ENCODE measurements around the gene PRR22.
A peak's percentile ranks its signal among the peaks of the same experiment; 100 is the strongest.
"Not testable (repeated sequence)": the region's sequence is repeated elsewhere in the genome, so short reads cannot be mapped to it uniquely, and the experiment has no call there.

The PRR22 gene

DNA sequence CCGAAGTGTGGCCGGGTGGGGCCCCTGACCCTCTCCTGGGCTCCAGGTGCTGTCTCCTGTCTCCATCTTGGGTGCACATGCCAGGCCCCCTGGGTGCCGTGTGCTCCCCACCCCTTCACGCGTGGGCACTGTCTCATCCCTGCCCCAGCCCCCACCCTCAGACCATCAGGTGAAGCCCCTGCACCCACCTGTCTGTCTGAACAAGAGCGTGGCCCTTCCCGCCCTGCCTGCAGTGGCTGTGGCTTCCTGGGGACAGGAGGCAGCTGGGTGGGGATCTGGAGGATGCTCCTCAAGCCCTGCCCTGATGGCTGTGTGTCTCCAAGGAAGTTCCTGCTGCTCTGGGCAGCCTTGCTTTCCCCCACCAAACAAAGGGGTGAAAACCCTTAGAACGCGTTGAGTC is 2.2 kb downstream of the PRR22 start:
- H3K27ac ChIP-seq = no peak overlapping the region
- H3K4me3 ChIP-seq = no peak overlapping the region
- TF ChIP-seq POLR2AphosphoS5 (IDR thresholded peaks at IDR 0.05; ENCODE audit: borderline replicate concordance, low read depth, low read length) (no peak; the same call in 1 of the 2 replicates), FOXP2 (optimal IDR thresholded peaks at IDR 0.05; ENCODE audit: control extremely low read depth, extremely low read length, insufficient read depth) (no peak), EZH2 (IDR thresholded peaks at IDR 0.05) (no peak)
- no peaks in the 10 kb centered on the region for H3K9me3 ChIP-seq (ENCODE audit: low read depth, low read length)
- peaks cover 23% of the 10 kb centered on the region; the same call in 1 of the 2 replicates for H3K36me3 ChIP-seq (ENCODE audit: insufficient read depth, low read length)
- no peak for DNase-seq (ENCODE audit: low read depth, low spot score)
- H3K9ac ChIP-seq (ENCODE audit: insufficient read length) = no peak overlapping the region

DNA sequence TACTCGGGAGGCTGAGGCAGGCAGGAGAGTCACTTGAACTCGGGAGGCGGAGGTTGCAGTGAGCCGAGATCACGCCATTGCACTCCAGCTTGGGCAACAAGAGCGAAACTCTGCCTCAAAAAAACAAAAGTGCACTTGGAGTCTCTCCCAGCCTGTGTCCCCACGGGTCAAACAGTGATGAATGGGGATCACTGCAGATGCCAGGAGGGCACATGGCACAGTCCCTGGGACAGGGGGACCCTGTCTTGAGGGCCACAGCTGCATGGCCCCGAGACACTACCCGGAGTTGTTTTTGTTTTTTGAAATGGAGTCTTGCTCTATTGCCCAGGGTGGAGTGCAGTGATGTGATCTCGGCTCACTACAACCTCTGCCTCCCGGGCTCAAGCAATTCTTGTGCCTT is 3.6 kb downstream of the PRR22 start:
- H3K9ac ChIP-seq (ENCODE audit: insufficient read length); H3K9me3 ChIP-seq (ENCODE audit: low read depth, low read length); H3K27ac ChIP-seq; H3K36me3 ChIP-seq (ENCODE audit: insufficient read depth, low read length); DNase-seq (ENCODE audit: low read depth, low spot score); H3K4me3 ChIP-seq: not testable (repeated sequence)

DNA sequence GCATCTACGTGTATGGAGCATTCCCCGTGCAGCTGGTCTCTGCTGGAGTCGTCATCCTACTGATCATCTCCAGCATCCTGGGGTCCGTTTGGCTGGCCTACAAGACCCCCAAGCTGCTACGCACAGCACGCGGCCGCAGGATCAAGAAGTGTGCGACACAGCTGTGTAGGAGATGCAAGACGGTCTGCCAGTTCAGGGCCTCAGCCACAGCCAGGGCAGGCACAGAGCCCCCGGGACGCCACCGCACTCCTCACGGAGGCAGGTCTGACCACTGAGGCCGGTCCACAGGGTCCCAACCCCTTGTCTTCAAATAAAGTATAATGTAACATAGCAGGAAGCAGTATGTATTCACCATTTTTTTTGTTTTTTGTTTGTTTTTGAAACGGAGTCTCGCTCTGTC is 6.1 kb downstream of the PRR22 start:
- DNase-seq (ENCODE audit: low read depth, low spot score) = no peak
- H3K9me3 ChIP-seq (ENCODE audit: low read depth, low read length) = no peaks in the 10 kb centered on the region
- no peaks in the 10 kb centered on the region for H3K36me3 ChIP-seq (ENCODE audit: insufficient read depth, low read length)
- no peak overlapping the region for H3K9ac ChIP-seq (ENCODE audit: insufficient read length)
- H3K27ac ChIP-seq = no peak overlapping the region
- no peak overlapping the region for H3K4me3 ChIP-seq
- no peak for TF ChIP-seq FOXP2 (optimal IDR thresholded peaks at IDR 0.05; ENCODE audit: control extremely low read depth, extremely low read length, insufficient read depth)
- TF ChIP-seq EZH2 (IDR thresholded peaks at IDR 0.05) = no peak
- no peak for TF ChIP-seq POLR2AphosphoS5 (IDR thresholded peaks at IDR 0.05; ENCODE audit: borderline replicate concordance, low read depth, low read length)

DNA sequence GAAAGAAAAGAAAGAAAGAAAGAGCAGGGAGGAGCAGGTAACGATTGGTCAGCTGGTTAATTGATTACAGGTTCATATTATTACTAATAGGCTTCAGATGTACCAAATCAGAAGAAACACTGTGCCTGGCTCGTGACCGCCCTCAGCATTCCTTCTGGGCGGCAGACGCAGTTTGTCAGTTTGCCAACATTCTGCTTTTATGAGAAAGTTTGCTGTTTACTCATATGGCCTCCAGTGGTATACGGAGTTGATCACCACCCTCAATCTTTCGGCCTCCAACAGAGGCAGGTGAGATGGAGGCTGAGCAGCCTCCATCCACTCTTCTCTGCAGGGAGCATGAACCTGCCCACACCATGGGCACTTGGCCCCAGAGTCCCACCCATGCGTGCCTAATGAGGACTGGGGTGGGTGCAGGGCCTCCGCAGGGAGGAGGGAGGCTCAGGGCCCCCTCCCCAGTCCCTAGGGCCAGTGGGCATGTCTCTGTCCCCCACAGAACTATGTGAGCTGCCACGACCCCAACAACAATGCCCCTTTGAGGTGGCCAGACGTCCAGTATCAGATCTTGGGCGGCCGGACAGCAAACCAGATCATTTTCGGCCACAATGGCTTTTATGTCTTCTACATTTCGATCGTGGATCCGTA is 8.8 kb downstream of the PRR22 start:
- Histone ChIP-seq H3K27ac (no peak overlapping the region), H3K9me3 (ENCODE audit: low read depth, low read length) (no peaks in the 10 kb centered on the region), H3K9ac (ENCODE audit: insufficient read length) (no peak overlapping the region), H3K4me3 (no peak overlapping the region), H3K36me3 (ENCODE audit: insufficient read depth, low read length) (no peaks in the 10 kb centered on the region)
- TF ChIP-seq POLR2AphosphoS5 (IDR thresholded peaks at IDR 0.05; ENCODE audit: borderline replicate concordance, low read depth, low read length) = no peak
- TF ChIP-seq FOXP2 (optimal IDR thresholded peaks at IDR 0.05; ENCODE audit: control extremely low read depth, extremely low read length, insufficient read depth) = no peak
- no peak for TF ChIP-seq EZH2 (IDR thresholded peaks at IDR 0.05)
- no peak for DNase-seq (ENCODE audit: low read depth, low spot score)

DNA sequence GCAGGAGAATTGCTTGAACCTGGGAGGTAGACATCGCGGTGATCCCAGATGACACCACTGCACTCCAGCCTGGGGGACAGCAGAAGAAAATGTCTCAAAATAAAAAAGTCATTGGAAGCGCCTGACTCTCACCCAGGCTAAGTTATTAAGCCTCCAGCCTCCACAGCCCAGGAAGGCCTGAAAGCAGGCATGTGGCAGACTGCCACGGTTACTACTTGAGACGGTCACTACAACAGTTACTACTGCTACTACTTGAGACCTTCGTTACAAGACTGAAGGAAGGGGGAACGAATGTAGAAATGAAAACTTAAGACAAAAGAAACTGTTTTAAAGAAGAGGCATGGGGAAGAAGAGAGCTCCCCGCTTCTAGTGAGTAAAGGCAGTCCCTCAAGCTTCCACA is 9.6 kb downstream of the PRR22 start:
- no peak overlapping the region for H3K4me3 ChIP-seq
- H3K36me3 ChIP-seq (ENCODE audit: insufficient read depth, low read length) = no peaks in the 10 kb centered on the region
- TF ChIP-seq EZH2 (IDR thresholded peaks at IDR 0.05) (no peak), FOXP2 (optimal IDR thresholded peaks at IDR 0.05; ENCODE audit: control extremely low read depth, extremely low read length, insufficient read depth) (no peak), POLR2AphosphoS5 (IDR thresholded peaks at IDR 0.05; ENCODE audit: borderline replicate concordance, low read depth, low read length) (no peak)
- DNase-seq (ENCODE audit: low read depth, low spot score) = no peak
- no peaks in the 10 kb centered on the region for H3K9me3 ChIP-seq (ENCODE audit: low read depth, low read length)
- no peak overlapping the region for H3K27ac ChIP-seq
- no peak overlapping the region for H3K9ac ChIP-seq (ENCODE audit: insufficient read length)

DNA sequence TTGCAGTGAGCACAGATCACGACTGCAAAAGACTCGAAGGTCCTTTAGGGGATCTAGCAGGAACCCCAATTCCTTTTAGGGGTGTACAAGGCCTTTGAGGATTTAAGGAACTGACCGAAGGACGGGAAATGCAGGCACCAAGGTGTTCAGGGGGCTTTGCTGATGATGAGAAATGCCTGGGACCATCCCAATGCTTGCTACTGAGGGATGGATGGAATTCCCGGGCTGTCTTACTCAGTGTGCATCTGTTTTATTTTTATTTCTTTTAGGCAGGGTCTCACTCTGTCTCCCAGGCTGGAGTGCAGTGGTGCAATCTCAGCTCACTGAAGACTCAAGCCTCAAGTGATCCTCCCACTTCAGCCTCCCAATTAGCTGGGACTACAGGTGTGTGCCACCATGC is 11.3 kb downstream of the PRR22 start:
- TF ChIP-seq POLR2AphosphoS5 (IDR thresholded peaks at IDR 0.05; ENCODE audit: borderline replicate concordance, low read depth, low read length) (no peak), FOXP2 (optimal IDR thresholded peaks at IDR 0.05; ENCODE audit: control extremely low read depth, extremely low read length, insufficient read depth) (no peak), EZH2 (IDR thresholded peaks at IDR 0.05) (no peak)
- H3K4me3 ChIP-seq = no peak overlapping the region
- H3K9me3 ChIP-seq (ENCODE audit: low read depth, low read length) = no peaks in the 10 kb centered on the region
- H3K36me3 ChIP-seq (ENCODE audit: insufficient read depth, low read length) = no peaks in the 10 kb centered on the region
- H3K27ac ChIP-seq = peak overlapping the region; percentile 60; the same call in 1 of the 2 replicates
- peak overlapping the region; percentile 38 for H3K9ac ChIP-seq (ENCODE audit: insufficient read length)
- no peak for DNase-seq (ENCODE audit: low read depth, low spot score)

DNA sequence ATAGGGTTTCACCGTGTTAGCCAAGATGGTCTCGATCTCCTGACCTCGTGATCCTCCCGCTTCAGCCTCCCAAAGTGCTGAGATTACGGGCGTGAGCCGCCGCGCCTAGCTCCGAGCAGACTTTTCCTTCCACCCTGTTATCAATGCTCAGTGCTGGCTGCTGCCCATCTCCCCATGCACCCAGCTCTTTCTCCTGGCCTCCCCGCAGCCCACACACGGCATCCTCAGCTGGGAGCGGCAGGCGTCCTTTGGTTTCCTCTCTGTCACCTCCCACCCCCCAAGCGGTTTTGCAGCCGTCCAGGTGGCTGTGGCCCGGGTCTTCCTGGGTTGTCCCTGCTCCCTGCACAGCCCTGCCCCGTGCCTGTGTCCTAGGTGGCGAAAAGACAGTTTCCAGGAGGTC is 12.1 kb downstream of the PRR22 start:
- Histone ChIP-seq H3K4me3 (no peak overlapping the region), H3K36me3 (ENCODE audit: insufficient read depth, low read length) (no peaks in the 10 kb centered on the region), H3K9ac (ENCODE audit: insufficient read length) (no peak overlapping the region), H3K9me3 (ENCODE audit: low read depth, low read length) (no peaks in the 10 kb centered on the region), H3K27ac (no peak overlapping the region)
- no peak for DNase-seq (ENCODE audit: low read depth, low spot score)
- no peak for TF ChIP-seq POLR2AphosphoS5 (IDR thresholded peaks at IDR 0.05; ENCODE audit: borderline replicate concordance, low read depth, low read length)
- TF ChIP-seq FOXP2 (optimal IDR thresholded peaks at IDR 0.05; ENCODE audit: control extremely low read depth, extremely low read length, insufficient read depth) = no peak
- TF ChIP-seq EZH2 (IDR thresholded peaks at IDR 0.05) = no peak

DNA sequence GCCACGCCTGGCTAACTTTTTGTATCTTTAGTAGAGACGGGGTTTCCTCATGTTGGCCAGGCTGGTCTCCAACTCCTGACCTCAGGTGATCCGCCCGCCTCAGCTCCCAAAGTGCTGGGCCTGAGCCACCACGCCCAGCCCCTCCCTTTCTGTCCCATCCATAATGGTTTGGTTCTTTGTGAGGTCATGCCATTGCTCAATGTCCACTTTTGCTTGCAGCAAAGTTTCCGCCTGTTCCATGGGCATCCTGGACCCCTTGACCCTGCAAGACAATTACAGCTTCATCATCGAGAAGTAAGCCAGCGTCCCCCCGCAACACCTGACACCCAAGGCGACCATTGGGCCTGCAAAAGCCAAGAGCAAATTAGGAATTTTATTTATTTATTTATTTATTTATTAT is 16.6 kb downstream of the PRR22 start:
- no peaks in the 10 kb centered on the region for H3K9me3 ChIP-seq (ENCODE audit: low read depth, low read length)
- no peak overlapping the region for H3K4me3 ChIP-seq
- H3K9ac ChIP-seq (ENCODE audit: insufficient read length) = no peak overlapping the region
- TF ChIP-seq POLR2AphosphoS5 (IDR thresholded peaks at IDR 0.05; ENCODE audit: borderline replicate concordance, low read depth, low read length) = no peak
- TF ChIP-seq FOXP2 (optimal IDR thresholded peaks at IDR 0.05; ENCODE audit: control extremely low read depth, extremely low read length, insufficient read depth) = no peak
- no peak for TF ChIP-seq EZH2 (IDR thresholded peaks at IDR 0.05)
- H3K36me3 ChIP-seq (ENCODE audit: insufficient read depth, low read length) = no peaks in the 10 kb centered on the region
- DNase-seq (ENCODE audit: low read depth, low spot score) = no peak
- no peak overlapping the region for H3K27ac ChIP-seq

DNA sequence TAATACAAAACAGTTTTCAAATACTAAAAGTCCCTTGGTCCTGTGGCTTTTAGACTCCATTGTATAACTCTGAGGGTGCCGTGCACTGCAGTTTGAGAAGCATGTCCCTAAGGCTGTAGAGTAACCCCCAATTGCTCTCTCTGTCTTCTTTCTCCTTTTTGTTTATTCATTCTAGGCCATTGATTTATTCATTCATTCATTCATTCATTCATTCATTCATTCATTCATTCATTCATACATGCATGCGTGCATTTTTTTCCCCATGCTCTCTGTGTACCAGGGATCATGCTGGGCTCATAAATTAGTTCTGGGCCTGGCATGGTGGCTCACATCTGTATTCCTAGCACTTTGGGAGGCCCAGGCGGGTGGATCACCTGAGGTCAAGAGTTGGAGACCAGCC is 19.3 kb downstream of the PRR22 start:
- Histone ChIP-seq H3K27ac (no peak overlapping the region), H3K36me3 (ENCODE audit: insufficient read depth, low read length) (no peaks in the 10 kb centered on the region), H3K9ac (ENCODE audit: insufficient read length) (no peak overlapping the region), H3K4me3 (no peak overlapping the region), H3K9me3 (ENCODE audit: low read depth, low read length) (no peaks in the 10 kb centered on the region)
- TF ChIP-seq EZH2 (IDR thresholded peaks at IDR 0.05) (no peak), POLR2AphosphoS5 (IDR thresholded peaks at IDR 0.05; ENCODE audit: borderline replicate concordance, low read depth, low read length) (no peak), FOXP2 (optimal IDR thresholded peaks at IDR 0.05; ENCODE audit: control extremely low read depth, extremely low read length, insufficient read depth) (no peak)
- no peak for DNase-seq (ENCODE audit: low read depth, low spot score)

All from SK-N-MC (cell line).